NOMO-1 (cell line): Measurements from ENCODE around the gene ARTN.

ENCODE experiments used
- DNase-seq, 2 experiments: peaks; one replicate each; lab custom pipeline; 2025; ENCODE audit not compliant: unreplicated experiment in 2 of 2; lab: John Stamatoyannopoulos, UW

The ARTN gene

GRCh38 chr1:43982241-43982640 lies 48.6 kb downstream of the ARTN start:
- no peak for DNase-seq

- no peak for DNase-seq
Observed at GRCh38 chr1:43982808-43983207, 49.2 kb downstream of the ARTN start.

DNA sequence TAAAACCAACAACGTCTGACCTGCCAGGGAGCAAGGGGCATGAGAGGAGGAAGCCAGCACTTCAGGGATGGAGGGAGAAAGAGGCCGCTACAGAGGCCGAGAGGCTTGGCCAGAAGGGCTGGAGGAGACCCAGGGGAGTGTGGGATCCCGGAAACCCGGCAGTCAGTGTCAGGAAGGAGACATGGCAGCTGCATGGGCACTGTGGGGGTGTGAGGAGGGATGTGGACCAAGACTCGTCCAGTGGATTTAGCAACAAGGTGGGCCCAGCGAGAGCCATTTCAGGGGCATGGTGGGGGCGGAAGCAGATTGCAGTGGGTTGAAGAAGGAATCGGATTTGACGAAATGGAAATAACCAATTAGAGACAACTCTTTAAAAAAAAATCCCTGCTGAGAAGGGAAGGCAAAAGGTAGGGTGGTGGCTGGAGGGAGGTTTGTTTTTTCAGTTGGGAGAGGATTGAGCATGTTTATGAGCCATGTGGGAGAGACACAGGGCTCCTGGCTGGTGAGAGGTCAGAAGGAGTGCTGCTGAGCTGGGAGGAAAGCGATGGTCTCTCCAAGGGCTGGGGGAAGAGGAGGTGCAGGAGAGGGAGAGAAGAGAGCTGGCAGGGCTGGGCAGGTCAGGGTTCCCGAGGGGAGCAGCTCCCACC lies 49.8 kb downstream of the ARTN start:
- no peak for DNase-seq

- DNase-seq: no peak
Observed at GRCh38 chr1:43984855-43985254, 51.3 kb downstream of the ARTN start.

DNA sequence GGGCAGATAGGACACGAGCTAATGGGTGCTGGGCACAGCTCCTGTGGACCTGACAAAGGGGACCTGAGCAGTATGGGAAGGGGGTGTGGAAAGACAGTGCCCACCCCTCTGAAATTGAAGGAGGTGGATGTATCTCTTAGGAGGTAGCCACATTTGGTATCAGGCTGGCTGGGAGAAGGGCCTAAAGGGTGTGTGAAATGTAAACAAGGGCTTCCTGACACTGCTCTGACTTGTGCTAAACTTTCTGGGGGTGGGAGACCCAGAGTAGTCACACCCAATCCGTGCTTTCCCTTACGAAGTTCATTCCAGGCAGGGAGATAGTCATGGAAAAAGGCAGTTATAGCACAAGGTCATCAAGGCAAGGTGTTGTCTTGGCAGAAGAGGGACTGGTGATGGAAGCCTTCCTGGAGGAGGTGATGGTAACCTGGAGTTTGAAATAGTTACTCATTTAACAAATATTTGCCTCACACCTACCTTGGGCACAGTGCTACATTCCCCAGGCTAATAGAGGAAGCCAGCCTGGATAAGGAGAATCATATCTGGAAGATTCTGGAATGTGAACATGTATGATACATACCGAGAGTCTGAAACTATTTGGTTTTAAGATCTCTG lies 52.5 kb downstream of the ARTN start:
- no peak for DNase-seq

DNA sequence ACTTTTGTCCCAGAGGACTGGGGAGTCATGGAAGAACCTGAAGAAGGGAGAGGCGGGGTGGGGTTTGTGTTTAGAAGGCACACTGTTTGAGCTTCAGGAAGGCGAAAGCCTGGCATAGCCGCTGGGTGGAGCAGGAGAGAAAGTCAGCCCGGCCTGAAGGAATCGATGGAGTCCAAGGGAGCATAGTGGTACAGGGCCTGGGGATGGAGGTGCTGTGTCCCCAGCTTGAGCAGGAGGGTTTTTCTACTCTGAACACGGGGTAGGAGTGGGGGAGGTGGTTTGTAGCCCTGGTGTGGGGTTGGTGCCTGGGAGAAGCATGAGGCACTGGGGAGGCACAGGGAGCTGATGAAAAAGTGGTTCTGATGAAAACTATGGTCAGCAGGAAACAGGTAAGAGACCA lies 53.1 kb downstream of the ARTN start:
- DNase-seq: no peak
